K562 (cell line): ENCODE data around the gene CHMP1A. TPM values are rescaled to one million over a fixed set of nuclear protein-coding genes. Genes with fewer than 3 reads are reported as not detected.
A peak's percentile ranks its signal among the peaks of the same experiment; 100 is the strongest.

Experiments
- ARID1B ChIP-seq: fragments of 450-650 bp; IDR thresholded peaks from 2 replicates; pipeline ENCODE4 v1.6.1; 2016; ENCODE audit warnings: antibody characterized with exemption, mild to moderate bottlenecking, inconsistent platforms
- CBFA2T3 ChIP-seq: fragments of 450-650 bp; IDR thresholded peaks from 2 replicates; pipeline ENCODE4 v1.6.1; 2017
- CBX1 ChIP-seq: sonication (generic); IDR thresholded peaks from 2 replicates; pipeline ENCODE4 v1.6.1; 2016; ENCODE audit warnings: antibody characterized with exemption, low read depth, mild to moderate bottlenecking
- CHD1 ChIP-seq: fragments of 200-600 bp; sonication (generic); IDR thresholded peaks from one replicate; pipeline ENCODE4 v1.6.1; 2012; ENCODE audit warnings: mild to moderate bottlenecking, moderate library complexity, low read length, inconsistent platforms
- CREM ChIP-seq: IDR thresholded peaks from 2 replicates; pipeline ENCODE4 v1.6.1; 2014; ENCODE audit warnings: antibody characterized with exemption, low read depth
- ETV1 ChIP-seq: fragments of 450-650 bp; conservative IDR thresholded peaks from 2 replicates; pipeline ENCODE4 v1.6.1; 2016; ENCODE audit warnings: missing genetic modification characterization, control low read depth, low read depth, missing compliant biosample characterization
- HDAC1 ChIP-seq, 2 experiments: fragments of 450-650 bp; IDR thresholded peaks; 2 replicates each; pipeline ENCODE4 v1.6.1; 2016 to 2017; ENCODE audit warnings: inconsistent platforms in 1 of 2, mild to moderate bottlenecking in 1 of 2, moderate library complexity in 1 of 2
- HNRNPLL ChIP-seq: fragments of 200-400 bp; formaldehyde crosslinking; IDR thresholded peaks from 2 replicates; pipeline ENCODE4 v1.6.1; 2017; ENCODE audit warnings: low read length, low read depth, mild to moderate bottlenecking; ENCODE audit not compliant: poor library complexity, severe bottlenecking
- NFIC ChIP-seq: fragments of 450-650 bp; IDR thresholded peaks from 2 replicates; pipeline ENCODE4 v1.6.1; 2017; ENCODE audit warnings: mild to moderate bottlenecking, inconsistent platforms
- POLR2AphosphoS2 ChIP-seq: IDR thresholded peaks from 2 replicates; pipeline ENCODE4 v1.6.1; 2012; ENCODE audit warnings: low read length, improper control_type of control experiment
- POLR3A ChIP-seq: IDR thresholded peaks from 2 replicates; pipeline ENCODE4 v1.6.1; 2011; ENCODE audit warnings: borderline replicate concordance, mild to moderate bottlenecking, moderate library complexity; ENCODE audit not compliant: insufficient read length, insufficient read depth; ENCODE audit errors: extremely low read depth
- RFX1 ChIP-seq: fragments of 450-650 bp; IDR thresholded peaks from 2 replicates; pipeline ENCODE4 v1.6.1; 2016; ENCODE audit warnings: mild to moderate bottlenecking, moderate library complexity
- SNRNP70 ChIP-seq: fragments of 200-400 bp; formaldehyde crosslinking; optimal IDR thresholded peaks from 2 replicates; pipeline ENCODE3; 2017; ENCODE audit warnings: low read depth, low read length
- TCF7 ChIP-seq: sonication (generic); IDR thresholded peaks from 2 replicates; pipeline ENCODE4 v1.6.1; 2016; ENCODE audit warnings: antibody characterized with exemption, borderline replicate concordance
- U2AF1 ChIP-seq: fragments of 200-400 bp; formaldehyde crosslinking; optimal IDR thresholded peaks from 2 replicates; pipeline ENCODE3; 2017; ENCODE audit warnings: mild to moderate bottlenecking, low read depth, low read length, moderate library complexity
- YY1 ChIP-seq, 3 experiments: IDR thresholded peaks; 2 replicates each; pipeline ENCODE4 v1.6.1; 2011; ENCODE audit warnings: low read length in 2 of 3, mild to moderate bottlenecking in 2 of 3, moderate library complexity in 2 of 3, borderline replicate concordance in 1 of 3, control low read depth in 1 of 3, low read depth in 1 of 3; ENCODE audit not compliant: insufficient read depth in 3 of 3, insufficient replicate concordance in 2 of 3, control insufficient read depth in 1 of 3, insufficient read length in 1 of 3; ENCODE audit errors: extremely low read depth in 1 of 3
- ZNF395 ChIP-seq: fragments of 200-800 bp; sonication (Bioruptor generic); IDR thresholded peaks from 2 replicates; pipeline ENCODE4 v1.6.1; 2017; ENCODE audit warnings: missing genetic modification characterization, missing compliant biosample characterization
- ZNF507 ChIP-seq: conservative IDR thresholded peaks from 2 replicates; pipeline ENCODE4 v1.6.1; 2017; ENCODE audit warnings: missing genetic modification characterization, missing compliant biosample characterization
- ZNF668 ChIP-seq: fragments of 250-450 bp; sonication (Bioruptor Pico); IDR thresholded peaks from 2 replicates; pipeline ENCODE4 v1.8.0; 2022; ENCODE audit warnings: mild to moderate bottlenecking, inconsistent platforms
- ZNF780A ChIP-seq: fragments of 250-450 bp; sonication (Bioruptor Pico); IDR thresholded peaks from 2 replicates; pipeline ENCODE4 v1.5.0; 2021; ENCODE audit warnings: mild to moderate bottlenecking
- polyA plus RNA-seq, 8 experiments: library from polyadenylated mRNA; depleted of rRNA in 4 of 8; stranded (reverse) in 5 of 8; unstranded in 3 of 8; fragments of >200 nt; fragmentation: Nextera tagmentation in 2 of 8; fragmentation: Illumina TruSeq in 1 of 8; extraction: Ambion mirVana in 2 of 8; extraction: Trizol in 1 of 8; gene quantifications; 2 replicates each; pipeline versions ENCODE4 v1.2.1 to v1.2.3, GENCODE V29; 2011 to 2014; ENCODE audit warnings: inconsistent platforms in 1 of 8, missing spikeins in 1 of 8
- total RNA-seq, 7 experiments: library from RNA; depleted of rRNA in 6 of 7; stranded (reverse); fragments of >200 nt in 6 of 7; fragmentation: Illumina TruSeq in 2 of 7; extraction: Trizol in 2 of 7; gene quantifications; 2 replicates each; pipeline versions ENCODE4 v1.2.1 to v1.2.3, GENCODE V29; 2011 to 2021; ENCODE audit warnings: low replicate concordance in 1 of 7
- TF ChIP-seq, protein P1 (sequence below): fragments of 450-650 bp; conservative IDR thresholded peaks from 2 replicates; pipeline ENCODE4 v1.6.1; 2016; ENCODE audit warnings: missing genetic modification characterization, low read depth, mild to moderate bottlenecking, control low read depth, missing compliant biosample characterization
- TF ChIP-seq, protein P2 (sequence below): fragments of 250-450 bp; sonication (Bioruptor Pico); IDR thresholded peaks from 2 replicates; pipeline ENCODE4 v1.8.0; 2021; ENCODE audit warnings: borderline replicate concordance, mild to moderate bottlenecking, moderate library complexity; ENCODE audit not compliant: poor library complexity, severe bottlenecking
- TF ChIP-seq, protein P3 (sequence below), 2 experiments: fragments of 450-650 bp in 1 of 2; sonication (generic) in 1 of 2; formaldehyde crosslinking in 1 of 2; IDR thresholded peaks in 1 of 2; conservative IDR thresholded peaks in 1 of 2; 2 replicates each; pipeline versions ENCODE4 v1.6.1 to v1.8.1; 2016 to 2023; ENCODE audit warnings: mild to moderate bottlenecking in 2 of 2, moderate library complexity in 2 of 2, inconsistent platforms in 1 of 2, missing genetic modification reagents in 1 of 2

CHMP1A gene
- total and polyA plus RNA-seq, 9 of the 15 experiments (the other 6 are each of a cell fraction or from before 2014, with no cell fraction given): 0.83 to 79.9 (median 45.2) TPM

DNA sequence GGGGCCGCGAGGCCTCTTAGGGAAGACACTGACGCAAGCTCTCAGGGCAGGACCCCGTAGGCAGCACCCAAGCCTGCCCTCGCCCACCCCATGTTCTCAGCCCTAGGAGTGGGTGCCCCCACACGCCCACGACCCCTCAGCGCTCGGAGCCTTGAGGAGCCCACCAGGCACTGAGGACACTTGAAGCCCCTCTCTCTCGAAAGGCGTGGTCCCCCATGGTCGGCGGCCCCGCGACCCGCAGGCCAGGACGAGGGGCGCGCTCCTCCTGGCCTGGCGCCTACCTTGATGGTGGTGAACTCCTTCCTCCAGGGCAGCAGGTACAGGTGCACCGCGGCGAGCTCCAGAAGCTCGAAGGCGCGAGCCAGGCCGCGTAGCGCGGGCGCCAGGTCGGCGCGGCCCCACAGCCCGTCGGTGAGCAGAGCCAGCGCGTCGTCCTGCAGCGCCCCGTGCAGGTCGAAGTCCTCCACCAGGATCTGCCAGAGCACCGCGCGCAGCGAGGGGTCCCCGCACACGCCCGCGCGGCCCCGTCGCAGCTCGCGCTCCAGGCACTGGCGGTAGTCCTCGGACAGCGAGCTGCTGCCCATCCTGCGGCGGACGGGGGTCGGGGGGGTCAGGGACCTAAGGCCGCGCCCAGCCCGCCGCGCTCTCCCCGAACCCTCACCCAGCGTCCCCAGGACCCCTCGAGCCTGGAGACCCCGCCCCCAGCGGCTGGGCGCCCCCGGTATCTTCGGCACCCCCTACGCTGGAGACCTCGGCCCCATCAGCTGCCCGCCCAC is 43.3 kb upstream of the CHMP1A start (continued):
- no peak for TF ChIP-seq POLR2AphosphoS2
- TF ChIP-seq ARID1B: no peak
- peak in 2 of 3 experiments; percentile 46 to 56 for TF ChIP-seq YY1 (IDR thresholded peaks at IDR 0.05; ENCODE audit: borderline replicate concordance in 1 of 3, control insufficient read depth in 1 of 3, extremely low read depth in 1 of 3, insufficient read depth in 3 of 3, insufficient read length in 1 of 3, insufficient replicate concordance in 2 of 3, low read depth in 1 of 3, low read length in 2 of 3)
- TF ChIP-seq CHD1: no peak
- TF ChIP-seq, protein P1, sequence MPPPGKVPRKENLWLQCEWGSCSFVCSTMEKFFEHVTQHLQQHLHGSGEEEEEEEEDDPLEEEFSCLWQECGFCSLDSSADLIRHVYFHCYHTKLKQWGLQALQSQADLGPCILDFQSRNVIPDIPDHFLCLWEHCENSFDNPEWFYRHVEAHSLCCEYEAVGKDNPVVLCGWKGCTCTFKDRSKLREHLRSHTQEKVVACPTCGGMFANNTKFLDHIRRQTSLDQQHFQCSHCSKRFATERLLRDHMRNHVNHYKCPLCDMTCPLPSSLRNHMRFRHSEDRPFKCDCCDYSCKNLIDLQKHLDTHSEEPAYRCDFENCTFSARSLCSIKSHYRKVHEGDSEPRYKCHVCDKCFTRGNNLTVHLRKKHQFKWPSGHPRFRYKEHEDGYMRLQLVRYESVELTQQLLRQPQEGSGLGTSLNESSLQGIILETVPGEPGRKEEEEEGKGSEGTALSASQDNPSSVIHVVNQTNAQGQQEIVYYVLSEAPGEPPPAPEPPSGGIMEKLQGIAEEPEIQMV: no peak
- TF ChIP-seq CBX1: no peak
- no peak for TF ChIP-seq ETV1 (tag)
- TF ChIP-seq CBFA2T3: no peak
- TF ChIP-seq ZNF395: 0 out of 2 replicates have a peak, but pooled peaks have one; percentile 79
- no peak for TF ChIP-seq RFX1
- no peak for TF ChIP-seq HNRNPLL
- TF ChIP-seq ZNF507 (tag): no peak
- no peak for TF ChIP-seq ZNF668 (CRISPR knock-in tag)
- peak; percentile 81 for TF ChIP-seq CREM
- no peak for TF ChIP-seq SNRNP70
- no peak for TF ChIP-seq TCF7
- no peak for TF ChIP-seq POLR3A
- 0 out of 4 replicates have a peak, but pooled peaks of 1 of the 2 experiments have one; percentile 26 for TF ChIP-seq HDAC1 (IDR thresholded peaks at IDR 0.05)
- TF ChIP-seq, protein P2, sequence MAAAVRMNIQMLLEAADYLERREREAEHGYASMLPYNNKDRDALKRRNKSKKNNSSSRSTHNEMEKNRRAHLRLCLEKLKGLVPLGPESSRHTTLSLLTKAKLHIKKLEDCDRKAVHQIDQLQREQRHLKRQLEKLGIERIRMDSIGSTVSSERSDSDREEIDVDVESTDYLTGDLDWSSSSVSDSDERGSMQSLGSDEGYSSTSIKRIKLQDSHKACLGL: no peak
- TF ChIP-seq NFIC: peak; percentile 19; the same call in 1 of the 2 replicates
- TF ChIP-seq U2AF1: no peak
- TF ChIP-seq, protein P3, sequence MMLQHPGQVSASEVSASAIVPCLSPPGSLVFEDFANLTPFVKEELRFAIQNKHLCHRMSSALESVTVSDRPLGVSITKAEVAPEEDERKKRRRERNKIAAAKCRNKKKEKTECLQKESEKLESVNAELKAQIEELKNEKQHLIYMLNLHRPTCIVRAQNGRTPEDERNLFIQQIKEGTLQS (IDR thresholded peaks at IDR 0.05): no peak
- TF ChIP-seq, protein P3 (CRISPR knock-in tag; conservative IDR thresholded peaks at IDR 0.05): no peak
- TF ChIP-seq ZNF780A (CRISPR knock-in tag): no peak
